H9 (cell line): ENCODE results near the gene CPT1C. TPM values are rescaled to one million over a fixed set of nuclear protein-coding genes. Genes with fewer than 3 reads are reported as not detected.

ENCODE experiments used
- DNase-seq: peaks from one replicate; pipeline ENCODE4 v3.0.0-alpha.2; 2017
- H2AFZ ChIP-seq: one replicate; pipeline ENCODE4 v1.6.1; 2013; ENCODE audit warnings: mild to moderate bottlenecking, low read length, control low read depth, moderate library complexity
- H2AK5ac ChIP-seq: 2 replicates; pipeline ENCODE4 v1.6.1; 2013; ENCODE audit warnings: low read length, control low read depth, mixed read lengths; ENCODE audit not compliant: insufficient read length
- H2BK120ac ChIP-seq: one replicate; pipeline ENCODE4 v1.6.1; 2013; ENCODE audit warnings: low read depth, mild to moderate bottlenecking, low read length, control low read depth, inconsistent platforms; ENCODE audit not compliant: poor library complexity, severe bottlenecking
- H2BK12ac ChIP-seq: 2 replicates; pipeline ENCODE4 v1.6.1; 2013; ENCODE audit warnings: low read length, control low read depth, mixed read lengths, low read depth; ENCODE audit not compliant: insufficient read length
- H2BK15ac ChIP-seq: 2 replicates; pipeline ENCODE4 v1.6.1; 2013; ENCODE audit warnings: low read depth, low read length, control low read depth
- H2BK20ac ChIP-seq: one replicate; pipeline ENCODE4 v1.6.1; 2013; ENCODE audit warnings: low read depth, mild to moderate bottlenecking, low read length, control low read depth, inconsistent platforms; ENCODE audit not compliant: poor library complexity, severe bottlenecking
- H2BK5ac ChIP-seq: 2 replicates; pipeline ENCODE4 v1.6.1; 2013; ENCODE audit warnings: low read length, control low read depth, mixed read lengths; ENCODE audit not compliant: insufficient read length
- H3K14ac ChIP-seq: 2 replicates; pipeline ENCODE4 v1.6.1; 2013; ENCODE audit warnings: low read length, control low read depth; ENCODE audit not compliant: insufficient read depth
- H3K18ac ChIP-seq: 2 replicates; pipeline ENCODE4 v1.6.1; 2013; ENCODE audit warnings: low read depth, mild to moderate bottlenecking, mixed read lengths, low read length, control low read depth; ENCODE audit not compliant: insufficient read length
- H3K23ac ChIP-seq: 2 replicates; pipeline ENCODE4 v1.6.1; 2013; ENCODE audit warnings: low read length, control low read depth, mixed read lengths, low read depth; ENCODE audit not compliant: insufficient read length
- H3K23me2 ChIP-seq: 2 replicates; pipeline ENCODE4 v1.6.1; 2013; ENCODE audit warnings: low read depth, mild to moderate bottlenecking, mixed read lengths, low read length, control low read depth; ENCODE audit not compliant: insufficient read length, poor library complexity, severe bottlenecking
- H3K27ac ChIP-seq: 2 replicates; pipeline ENCODE4 v1.5.1; 2013; ENCODE audit warnings: low read length, control low read depth, mixed read lengths, low read depth; ENCODE audit not compliant: insufficient read length
- H3K27me3 ChIP-seq: 2 replicates; pipeline ENCODE4 v1.6.1; 2013; ENCODE audit warnings: low read length, control low read depth, inconsistent platforms; ENCODE audit not compliant: insufficient read depth
- H3K4ac ChIP-seq: 2 replicates; pipeline ENCODE4 v1.6.1; 2013; ENCODE audit warnings: low read depth, mild to moderate bottlenecking, control low read depth, inconsistent platforms, low read length, moderate library complexity
- H3K4me1 ChIP-seq: 2 replicates; pipeline ENCODE4 v1.6.1; 2013; ENCODE audit warnings: low read length, control low read depth, inconsistent platforms; ENCODE audit not compliant: insufficient read depth
- H3K4me2 ChIP-seq: 2 replicates; pipeline ENCODE4 v1.6.1; 2013; ENCODE audit warnings: low read length, control low read depth, mixed read lengths; ENCODE audit not compliant: insufficient read length, insufficient read depth
- H3K56ac ChIP-seq: 2 replicates; pipeline ENCODE4 v1.6.1; 2013; ENCODE audit warnings: low read depth, mild to moderate bottlenecking, mixed read lengths, low read length, control low read depth; ENCODE audit not compliant: insufficient read length
- H3K79me1 ChIP-seq: 2 replicates; pipeline ENCODE4 v1.6.1; 2013; ENCODE audit warnings: low read depth, mild to moderate bottlenecking, moderate library complexity, low read length, control low read depth, inconsistent platforms; ENCODE audit not compliant: insufficient read depth, poor library complexity, severe bottlenecking
- H3K79me2 ChIP-seq: 2 replicates; pipeline ENCODE4 v1.6.1; 2013; ENCODE audit warnings: low read length, control low read depth, inconsistent platforms; ENCODE audit not compliant: insufficient read depth
- H3K9ac ChIP-seq: 2 replicates; pipeline ENCODE4 v1.6.1; 2013; ENCODE audit warnings: low read length, control low read depth, mixed read lengths; ENCODE audit not compliant: insufficient read length; ENCODE audit errors: extremely low read depth
- H3K9me3 ChIP-seq: one replicate; pipeline ENCODE4 v1.6.1; 2013; ENCODE audit warnings: low read depth, low read length, inconsistent platforms; ENCODE audit not compliant: control insufficient read depth
- H3T11ph ChIP-seq: one replicate; pipeline ENCODE4 v1.6.1; 2013; ENCODE audit warnings: mild to moderate bottlenecking, low read length, control low read depth, inconsistent platforms
- H4K20me1 ChIP-seq: one replicate; pipeline ENCODE4 v1.6.1; 2013; ENCODE audit not compliant: control insufficient read depth, insufficient read length, insufficient read depth
- H4K5ac ChIP-seq: 2 replicates; pipeline ENCODE4 v1.6.1; 2013; ENCODE audit warnings: low read depth, mild to moderate bottlenecking, mixed read lengths, low read length, control low read depth; ENCODE audit not compliant: insufficient read length
- H4K8ac ChIP-seq: replicated peaks from 2 replicates; pipeline ENCODE4 v1.6.1; 2013; ENCODE audit warnings: low read length, control low read depth, mixed read lengths, low read depth; ENCODE audit not compliant: insufficient read length
- H4K91ac ChIP-seq: 2 replicates; pipeline ENCODE4 v1.6.1; 2013; ENCODE audit warnings: low read depth, mild to moderate bottlenecking, moderate library complexity, mixed read lengths, low read length, control low read depth; ENCODE audit not compliant: insufficient read length
- H3K27ac Mint-ChIP-seq, 3 experiments: 2 replicates in 2 of 3; 3 replicates in 1 of 3; pipeline ENCODE4 v1.8.0; 2020 to 2021; ENCODE audit warnings: mixed read lengths in 3 of 3, mild to moderate bottlenecking in 1 of 3, moderate library complexity in 1 of 3
- H3K27me3 Mint-ChIP-seq: 2 replicates; pipeline ENCODE4 v1.8.0; 2021; ENCODE audit warnings: low read depth, mild to moderate bottlenecking, moderate library complexity, mixed read lengths
- H3K36me3 Mint-ChIP-seq, 3 experiments: 2 replicates in 2 of 3; 3 replicates in 1 of 3; pipeline ENCODE4 v1.8.0; 2020 to 2021; ENCODE audit warnings: low read depth in 3 of 3, mixed read lengths in 3 of 3; ENCODE audit not compliant: insufficient read depth in 1 of 3
- H3K4me1 Mint-ChIP-seq, 2 experiments: 2 replicates each; pipeline ENCODE4 v1.8.0; 2020; ENCODE audit warnings: mixed read lengths in 2 of 2
- H3K4me3 Mint-ChIP-seq, 2 experiments: 2 replicates in 1 of 2; 3 replicates in 1 of 2; pipeline ENCODE4 v1.8.0; 2020 to 2021; ENCODE audit warnings: mild to moderate bottlenecking in 2 of 2, mixed read lengths in 2 of 2, moderate library complexity in 1 of 2
- H3K9me3 Mint-ChIP-seq, 2 experiments: 2 replicates in 1 of 2; 3 replicates in 1 of 2; pipeline ENCODE4 v1.8.0; 2020; ENCODE audit warnings: mild to moderate bottlenecking in 2 of 2, mixed read lengths in 2 of 2, moderate library complexity in 1 of 2
- CTCF ChIP-seq: fragments of 200-600 bp; sonication (generic); conservative IDR thresholded peaks from 3 replicates; pipeline ENCODE4 v1.8.0; 2021; ENCODE audit warnings: antibody characterized with exemption, mild to moderate bottlenecking
- WGBS: extraction: QIAGEN DNeasy Blood & Tissue Kit; methylation state at CpG from one replicate; pipeline ENCODE4 v1.1.7; 2013; ENCODE audit warnings: missing lambda C conversion rate, low lambda C conversion rate, mixed read lengths; ENCODE audit not compliant: insufficient read length; ENCODE audit errors: extremely low coverage; 5-methylcytosine and 5-hydroxymethylcytosine counted together
- total RNA-seq: library from RNA; stranded (reverse); gene quantifications from 2 replicates; pipeline ENCODE4 v1.2.1, GENCODE V29; 2021

The CPT1C gene
- total RNA-seq, 1 experiment from 2014 or later = 74.6 TPM

- no peaks in the 10 kb centered on the region for H3K9me3 ChIP-seq
- H2AK5ac ChIP-seq = no peak overlapping the region
- no peaks in the 10 kb centered on the region for H3K79me2 ChIP-seq
- peaks cover 17 to 21% of the 10 kb centered on the region in 2 experiments; a peak in 4 of 5 replicates for H3K9me3 Mint-ChIP-seq
- no peak overlapping the region for H4K91ac ChIP-seq
- no peak overlapping the region for H3K23ac ChIP-seq
- H2BK20ac ChIP-seq = no peak overlapping the region
- peaks cover 2% of the 10 kb centered on the region for H3K4me1 ChIP-seq
- no peak overlapping the region for H4K5ac ChIP-seq
- H3K56ac ChIP-seq = no peak overlapping the region
- no peak overlapping the region for H3K9ac ChIP-seq
- H3K23me2 ChIP-seq = no peaks in the 10 kb centered on the region
- H3K79me1 ChIP-seq = no peaks in the 10 kb centered on the region
- H3K27me3 Mint-ChIP-seq = peaks cover 15% of the 10 kb centered on the region
- H4K8ac ChIP-seq = no peak overlapping the region
- H3K4me2 ChIP-seq = no peak overlapping the region
- H3T11ph ChIP-seq = no peak overlapping the region
- H3K27ac ChIP-seq = no peak overlapping the region
- no peaks in the 10 kb centered on the region for H3K27me3 ChIP-seq
- TF ChIP-seq CTCF = no peak
- no peaks in the 10 kb centered on the region for H4K20me1 ChIP-seq
- no peak for DNase-seq
- no peak overlapping the region for H3K4ac ChIP-seq
- no peak overlapping the region for H2BK15ac ChIP-seq
- no peaks in the 10 kb centered on the region; a peak in 1 of 7 replicates for H3K36me3 Mint-ChIP-seq
- H3K4me3 Mint-ChIP-seq = no peak overlapping the region
- H2BK120ac ChIP-seq = no peak overlapping the region
- H2AFZ ChIP-seq = no peak overlapping the region
- no CpG with 5 or more reads among the region's 3 CpGs for WGBS
- H3K14ac ChIP-seq = no peak overlapping the region
- no peak overlapping the region for H2BK12ac ChIP-seq
- H2BK5ac ChIP-seq = no peak overlapping the region
- no peak overlapping the region for H3K27ac Mint-ChIP-seq
- H3K18ac ChIP-seq = no peak overlapping the region
- H3K4me1 Mint-ChIP-seq = peaks cover 9 to 12% of the 10 kb centered on the region in 2 experiments
Measured at GRCh38 chr19:49755956-49756355, 65.0 kb downstream of the CPT1C start.
